PC-9 (cell line): Measurements from ENCODE around the gene TRDN. TPM values are rescaled to one million over a fixed set of nuclear protein-coding genes. Genes with fewer than 3 reads are reported as not detected.

Source experiments
- BruUV-seq: library from RNA; stranded (reverse); fragments of 400-500 nt; replicated peaks from 2 replicates; lab custom pipeline; 2021; lab: Mats Ljungman, UMichigan
- CTCF ChIA-PET: fragments of 300-600 bp; sonication (Branson Sonifier 250); formaldehyde crosslinking; loops from one replicate; lab custom pipeline; 2022; ENCODE audit warnings: antibody characterized with exemption; lab: Charles Lee
- POLR2A ChIA-PET: fragments of 300-600 bp; sonication (Branson Sonifier 250); formaldehyde crosslinking; loops from one replicate; lab custom pipeline; 2022; ENCODE audit warnings: antibody characterized with exemption; ENCODE audit not compliant: unreplicated experiment; lab: Charles Lee
- DNase-seq, 2 experiments: peaks; one replicate each; pipeline versions ENCODE4 v3.0.0 to v3.0.0-alpha.2; 2015 to 2022; ENCODE audit warnings: mixed read lengths in 1 of 2
- H2AFZ ChIP-seq: fragments of 200-600 bp; sonication (generic); 2 replicates; pipeline ENCODE4 v1.8.1; 2017; ENCODE audit warnings: antibody characterized with exemption
- H3F3A ChIP-seq: fragments of 200-600 bp; sonication (generic); 2 replicates; pipeline ENCODE4 v1.8.1; 2017; ENCODE audit warnings: antibody characterized with exemption, mild to moderate bottlenecking, low read depth; ENCODE audit not compliant: insufficient read depth
- H3K27ac ChIP-seq: fragments of 200-600 bp; sonication (generic); 2 replicates; pipeline ENCODE4 v1.6.1; 2016; ENCODE audit warnings: mixed run types
- H3K27me3 ChIP-seq: fragments of 200-600 bp; sonication (generic); 2 replicates; pipeline ENCODE4 v1.6.1; 2016; ENCODE audit warnings: low read depth, mixed run types; ENCODE audit not compliant: insufficient read depth
- H3K36me3 ChIP-seq: fragments of 200-600 bp; sonication (generic); 2 replicates; pipeline ENCODE4 v1.6.1; 2016; ENCODE audit warnings: low read depth, mixed run types
- H3K4me1 ChIP-seq: fragments of 200-600 bp; sonication (generic); replicated peaks from 2 replicates; pipeline ENCODE4 v1.6.1; 2016; ENCODE audit warnings: mixed run types; ENCODE audit not compliant: insufficient read depth
- H3K4me2 ChIP-seq: fragments of 200-600 bp; sonication (generic); 2 replicates; pipeline ENCODE4 v1.6.1; 2017; ENCODE audit warnings: mixed run types
- H3K4me3 ChIP-seq: fragments of 200-600 bp; sonication (generic); 2 replicates; pipeline ENCODE4 v1.6.1; 2016; ENCODE audit warnings: mixed run types
- H3K79me2 ChIP-seq: fragments of 200-600 bp; sonication (generic); 2 replicates; pipeline ENCODE4 v1.6.1; 2017; ENCODE audit warnings: low read depth, mixed run types
- H3K9me2 ChIP-seq: fragments of 200-600 bp; sonication (generic); 2 replicates; pipeline ENCODE4 v1.8.1; 2017; ENCODE audit warnings: mild to moderate bottlenecking; ENCODE audit not compliant: insufficient read depth
- H3K9me3 ChIP-seq: fragments of 200-600 bp; sonication (generic); 2 replicates; pipeline ENCODE4 v1.8.1; 2016; ENCODE audit warnings: low read depth; ENCODE audit not compliant: insufficient read depth
- H4K20me1 ChIP-seq: fragments of 200-600 bp; sonication (generic); 2 replicates; pipeline ENCODE4 v1.8.1; 2017; ENCODE audit not compliant: insufficient read depth
- EZH2 ChIP-seq: fragments of 200-600 bp; sonication (generic); IDR thresholded peaks from 2 replicates; pipeline ENCODE4 v1.8.0; 2017; ENCODE audit warnings: antibody characterized with exemption, low read depth
- intact Hi-C: fragments of 100-400 bp; cut with micrococcal nuclease; formaldehyde crosslinking; loops from one replicate; pipeline ENCODE4 v1.10.0; 2022; ENCODE audit not compliant: unreplicated experiment
- total RNA-seq: library from RNA; stranded (reverse); gene quantifications from 2 replicates; pipeline ENCODE4 v1.2.3, GENCODE V29; 2021
- TF ChIP-seq, protein P1 (sequence below): fragments of 200-600 bp; sonication (generic); conservative IDR thresholded peaks from 2 replicates; pipeline ENCODE4 v1.6.1; 2017; ENCODE audit warnings: mixed run types, antibody characterized with exemption, mild to moderate bottlenecking, moderate library complexity

TRDN gene
- total RNA-seq, 1 experiment from 2014 or later, result not detected

DNA sequence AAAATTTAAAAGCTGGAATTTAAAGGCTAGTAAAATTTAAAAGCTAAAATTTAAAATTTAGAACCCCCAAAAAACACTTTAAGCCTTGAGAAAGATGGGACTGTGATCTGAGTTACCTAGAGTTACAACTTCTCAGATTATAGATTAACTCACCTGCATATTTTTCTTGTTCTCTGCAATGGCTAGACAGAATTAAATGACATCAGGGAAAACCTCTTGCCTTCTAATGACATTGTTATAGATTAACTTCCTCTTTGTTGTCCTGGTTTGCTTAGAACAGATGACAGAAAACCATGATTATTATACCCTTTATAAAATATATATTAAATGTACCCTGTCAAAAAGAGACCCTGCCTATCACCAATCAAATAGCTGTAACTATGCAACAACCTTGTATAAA lies 56.4 kb downstream of the TRDN start:
- CTCF ChIA-PET, result no interaction called here
- Histone ChIP-seq H3K79me2 (no peaks in the 10 kb centered on the region), H4K20me1 (no peaks in the 10 kb centered on the region), H3K27me3 (no peaks in the 10 kb centered on the region), H3K36me3 (no peaks in the 10 kb centered on the region), H3K4me2 (no peak overlapping the region), H3K4me1 (no peaks in the 10 kb centered on the region), H3K4me3 (no peak overlapping the region), H3K9me2 (no peaks in the 10 kb centered on the region), H3K9me3 (no peaks in the 10 kb centered on the region), H2AFZ (no peak overlapping the region), H3K27ac (no peak overlapping the region), H3F3A (no peaks in the 10 kb centered on the region)
- TF ChIP-seq, protein P1, sequence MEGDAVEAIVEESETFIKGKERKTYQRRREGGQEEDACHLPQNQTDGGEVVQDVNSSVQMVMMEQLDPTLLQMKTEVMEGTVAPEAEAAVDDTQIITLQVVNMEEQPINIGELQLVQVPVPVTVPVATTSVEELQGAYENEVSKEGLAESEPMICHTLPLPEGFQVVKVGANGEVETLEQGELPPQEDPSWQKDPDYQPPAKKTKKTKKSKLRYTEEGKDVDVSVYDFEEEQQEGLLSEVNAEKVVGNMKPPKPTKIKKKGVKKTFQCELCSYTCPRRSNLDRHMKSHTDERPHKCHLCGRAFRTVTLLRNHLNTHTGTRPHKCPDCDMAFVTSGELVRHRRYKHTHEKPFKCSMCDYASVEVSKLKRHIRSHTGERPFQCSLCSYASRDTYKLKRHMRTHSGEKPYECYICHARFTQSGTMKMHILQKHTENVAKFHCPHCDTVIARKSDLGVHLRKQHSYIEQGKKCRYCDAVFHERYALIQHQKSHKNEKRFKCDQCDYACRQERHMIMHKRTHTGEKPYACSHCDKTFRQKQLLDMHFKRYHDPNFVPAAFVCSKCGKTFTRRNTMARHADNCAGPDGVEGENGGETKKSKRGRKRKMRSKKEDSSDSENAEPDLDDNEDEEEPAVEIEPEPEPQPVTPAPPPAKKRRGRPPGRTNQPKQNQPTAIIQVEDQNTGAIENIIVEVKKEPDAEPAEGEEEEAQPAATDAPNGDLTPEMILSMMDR, result no peak
- BruUV-seq, result no TSS peak
- no peak for DNase-seq
- intact Hi-C loops, result no loop called here
- POLR2A ChIA-PET, result no interaction called here

DNA sequence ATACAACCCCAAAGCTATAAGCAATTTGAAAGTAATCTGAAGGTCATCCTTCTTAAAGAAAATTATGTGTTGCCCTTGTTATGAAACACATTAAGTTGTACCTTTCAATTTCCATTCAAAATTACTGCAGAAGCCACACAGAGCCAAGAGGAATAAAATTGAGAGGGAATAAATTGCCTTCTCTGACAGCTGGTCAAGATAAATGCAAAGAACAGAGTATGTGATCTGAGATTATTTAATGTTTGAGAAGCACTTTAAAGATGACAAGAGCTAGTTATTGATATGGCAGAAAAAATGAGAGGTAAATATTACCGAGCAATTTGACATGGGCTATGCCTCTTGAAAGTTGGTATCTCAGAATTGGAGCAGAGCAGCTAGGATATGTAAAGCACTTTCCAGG lies 61.6 kb downstream of the TRDN start:
- no peaks in the 10 kb centered on the region for H3K9me2 ChIP-seq

DNA sequence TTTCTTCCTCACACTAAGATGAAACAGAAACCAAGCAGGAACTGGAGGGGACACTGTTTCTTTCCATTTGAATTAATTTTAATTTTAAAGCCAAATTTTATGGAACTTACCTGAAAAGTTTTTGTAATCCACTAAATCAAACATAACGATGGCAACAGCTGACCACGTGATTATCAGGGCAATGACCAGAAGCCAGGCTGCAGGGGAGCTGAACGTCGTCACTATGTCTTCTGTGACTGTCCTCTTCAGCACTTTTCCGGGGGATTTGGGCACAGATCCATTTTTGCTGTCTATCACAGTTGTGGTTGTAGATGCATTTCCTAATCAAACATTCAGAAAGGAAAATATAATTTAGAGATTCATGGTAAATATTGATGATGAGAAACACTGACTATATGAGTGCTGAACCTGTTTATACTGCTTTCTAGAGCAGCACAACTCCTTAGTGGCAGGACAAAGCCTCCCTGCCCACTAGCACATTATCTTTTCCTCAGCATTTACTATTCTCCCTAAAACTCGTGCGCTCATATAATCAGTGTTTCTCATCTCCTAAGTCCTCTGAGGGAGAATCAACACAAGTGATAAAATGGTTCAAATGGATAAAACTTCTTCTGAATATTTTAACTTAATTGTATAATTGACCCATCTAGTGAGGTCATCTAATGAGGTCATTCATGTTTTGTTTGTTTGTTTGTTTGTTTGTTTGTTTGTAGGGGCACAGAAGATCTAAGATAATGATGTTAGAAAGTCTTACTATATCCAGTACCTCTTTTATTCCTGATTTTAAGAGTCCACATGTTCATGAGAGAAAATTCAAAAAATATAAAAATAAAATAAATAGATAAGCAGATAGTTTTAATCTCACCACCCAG lies 65.7 kb downstream of the TRDN start:
- POLR2A ChIA-PET, result no interaction called here
- no peaks in the 10 kb centered on the region for H3K9me3 ChIP-seq
- BruUV-seq, result no TSS peak
- no peak overlapping the region for H3K4me3 ChIP-seq
- no peak overlapping the region for H2AFZ ChIP-seq
- no peaks in the 10 kb centered on the region for H3K9me2 ChIP-seq
- no peaks in the 10 kb centered on the region for H3K36me3 ChIP-seq
- no peaks in the 10 kb centered on the region for H4K20me1 ChIP-seq
- no peaks in the 10 kb centered on the region for H3K27me3 ChIP-seq
- no peaks in the 10 kb centered on the region for H3K79me2 ChIP-seq
- CTCF ChIA-PET, result no interaction called here
- no peaks in the 10 kb centered on the region for H3F3A ChIP-seq
- no peak for TF ChIP-seq EZH2
- TF ChIP-seq, protein P1, result no peak
- intact Hi-C loops, result no loop called here
- H3K4me1 ChIP-seq, result no peaks in the 10 kb centered on the region
- no peak overlapping the region for H3K27ac ChIP-seq
- H3K4me2 ChIP-seq, result no peak overlapping the region
- DNase-seq, result no peak

More for the DNA sequence above, 61.6 kb downstream of the TRDN start:
- intact Hi-C loops, result no loop called here
- no peaks in the 10 kb centered on the region for H3K79me2 ChIP-seq
- BruUV-seq, result no TSS peak
- POLR2A ChIA-PET, result no interaction called here
- no peaks in the 10 kb centered on the region for H4K20me1 ChIP-seq
- no peaks in the 10 kb centered on the region for H3K36me3 ChIP-seq
- H2AFZ ChIP-seq, result no peak overlapping the region
- no peak for DNase-seq
- H3K27me3 ChIP-seq, result no peaks in the 10 kb centered on the region
- no peaks in the 10 kb centered on the region for H3K9me3 ChIP-seq
- no peaks in the 10 kb centered on the region for H3F3A ChIP-seq
- H3K4me3 ChIP-seq, result no peak overlapping the region
- no peaks in the 10 kb centered on the region for H3K4me1 ChIP-seq
- H3K27ac ChIP-seq, result no peak overlapping the region
- no peak overlapping the region for H3K4me2 ChIP-seq
- CTCF ChIA-PET, result no interaction called here
- TF ChIP-seq EZH2, result no peak
- TF ChIP-seq, protein P1, result no peak
